PFSK-1 (cell line): ENCODE results near the gene VWF.

ENCODE experiments used
- POLR2AphosphoS5 ChIP-seq: IDR thresholded peaks from 2 replicates; pipeline ENCODE4 v1.6.1; 2012; ENCODE audit warnings: low read depth, mild to moderate bottlenecking, control low read depth, low read length, moderate library complexity
- REST ChIP-seq, 2 experiments: IDR thresholded peaks; 2 replicates each; pipeline versions ENCODE4 v1.6.1 to v1.8.0; 2011 to 2012; ENCODE audit warnings: low read depth in 2 of 2, low read length in 2 of 2, control low read depth in 1 of 2, inconsistent platforms in 1 of 2, mild to moderate bottlenecking in 1 of 2, moderate library complexity in 1 of 2; ENCODE audit not compliant: insufficient read depth in 1 of 2
- TAF1 ChIP-seq: IDR thresholded peaks from 2 replicates; pipeline ENCODE4 v1.6.1; 2012; ENCODE audit warnings: low read length, control low read depth, borderline replicate concordance; ENCODE audit not compliant: insufficient read depth

GRCh38 chr12:5904969-5905368 lies 219.5 kb downstream of the VWF start:
- TF ChIP-seq TAF1 = no peak
- TF ChIP-seq POLR2AphosphoS5 = no peak
- TF ChIP-seq REST (IDR thresholded peaks at IDR 0.05; ENCODE audit: insufficient read depth in 1 of 2, low read depth in 2 of 2, low read length in 2 of 2) = no peak
